ENCODE results near the gene DVL1. TPM values are rescaled to one million over a fixed set of nuclear protein-coding genes. Genes with fewer than 3 reads are reported as not detected.

DVL1 gene
- polyA plus RNA-seq, 1 donor from 2014 or later, result 100 TPM

GRCh38 chr1:1359308-1359663 lies 10.1 kb upstream of the DVL1 start:
- Histone ChIP-seq H3K4me3 (ENCODE audit: low read length) (no peak overlapping the region), H3K36me3 (ENCODE audit: insufficient read depth, low read length) (no peaks in the 10 kb centered on the region), H3K4me2 (ENCODE audit: low read length) (no peak overlapping the region), H3K27me3 (ENCODE audit: insufficient read depth, low read depth, low read length) (peaks cover 10% of the 10 kb centered on the region), H3K9me2 (ENCODE audit: insufficient read depth, low read length) (no peaks in the 10 kb centered on the region), H3K9me3 (ENCODE audit: low read length) (no peaks in the 10 kb centered on the region), H2AFZ (ENCODE audit: low read depth, low read length) (no peak overlapping the region), H3K79me2 (replicated peaks; ENCODE audit: insufficient read depth, low read length) (no peaks in the 10 kb centered on the region), H3K27ac (ENCODE audit: low read length) (no peak overlapping the region), H4K20me1 (ENCODE audit: insufficient read depth) (no peaks in the 10 kb centered on the region), H3K9ac (ENCODE audit: low read length) (no peak overlapping the region), H3F3A (ENCODE audit: insufficient read depth, low read length, poor library complexity, severe bottlenecking) (no peaks in the 10 kb centered on the region)
- TF ChIP-seq SMC3 (conservative IDR thresholded peaks at IDR 0.05; ENCODE audit: poor library complexity) (no peak), EZH2 (IDR thresholded peaks at IDR 0.05; ENCODE audit: borderline replicate concordance, insufficient read depth, low read length, poor library complexity, severe bottlenecking) (no peak), MXI1 (conservative IDR thresholded peaks at IDR 0.05; ENCODE audit: poor library complexity, severe bottlenecking) (no peak), POLR2AphosphoS5 (IDR thresholded peaks at IDR 0.05) (no peak), RAD21 (conservative IDR thresholded peaks at IDR 0.05) (no peak)
- TF ChIP-seq, protein P1, sequence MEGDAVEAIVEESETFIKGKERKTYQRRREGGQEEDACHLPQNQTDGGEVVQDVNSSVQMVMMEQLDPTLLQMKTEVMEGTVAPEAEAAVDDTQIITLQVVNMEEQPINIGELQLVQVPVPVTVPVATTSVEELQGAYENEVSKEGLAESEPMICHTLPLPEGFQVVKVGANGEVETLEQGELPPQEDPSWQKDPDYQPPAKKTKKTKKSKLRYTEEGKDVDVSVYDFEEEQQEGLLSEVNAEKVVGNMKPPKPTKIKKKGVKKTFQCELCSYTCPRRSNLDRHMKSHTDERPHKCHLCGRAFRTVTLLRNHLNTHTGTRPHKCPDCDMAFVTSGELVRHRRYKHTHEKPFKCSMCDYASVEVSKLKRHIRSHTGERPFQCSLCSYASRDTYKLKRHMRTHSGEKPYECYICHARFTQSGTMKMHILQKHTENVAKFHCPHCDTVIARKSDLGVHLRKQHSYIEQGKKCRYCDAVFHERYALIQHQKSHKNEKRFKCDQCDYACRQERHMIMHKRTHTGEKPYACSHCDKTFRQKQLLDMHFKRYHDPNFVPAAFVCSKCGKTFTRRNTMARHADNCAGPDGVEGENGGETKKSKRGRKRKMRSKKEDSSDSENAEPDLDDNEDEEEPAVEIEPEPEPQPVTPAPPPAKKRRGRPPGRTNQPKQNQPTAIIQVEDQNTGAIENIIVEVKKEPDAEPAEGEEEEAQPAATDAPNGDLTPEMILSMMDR (IDR thresholded peaks at IDR 0.05; ENCODE audit: poor library complexity, severe bottlenecking), result no peak
- TF ChIP-seq, protein P2, sequence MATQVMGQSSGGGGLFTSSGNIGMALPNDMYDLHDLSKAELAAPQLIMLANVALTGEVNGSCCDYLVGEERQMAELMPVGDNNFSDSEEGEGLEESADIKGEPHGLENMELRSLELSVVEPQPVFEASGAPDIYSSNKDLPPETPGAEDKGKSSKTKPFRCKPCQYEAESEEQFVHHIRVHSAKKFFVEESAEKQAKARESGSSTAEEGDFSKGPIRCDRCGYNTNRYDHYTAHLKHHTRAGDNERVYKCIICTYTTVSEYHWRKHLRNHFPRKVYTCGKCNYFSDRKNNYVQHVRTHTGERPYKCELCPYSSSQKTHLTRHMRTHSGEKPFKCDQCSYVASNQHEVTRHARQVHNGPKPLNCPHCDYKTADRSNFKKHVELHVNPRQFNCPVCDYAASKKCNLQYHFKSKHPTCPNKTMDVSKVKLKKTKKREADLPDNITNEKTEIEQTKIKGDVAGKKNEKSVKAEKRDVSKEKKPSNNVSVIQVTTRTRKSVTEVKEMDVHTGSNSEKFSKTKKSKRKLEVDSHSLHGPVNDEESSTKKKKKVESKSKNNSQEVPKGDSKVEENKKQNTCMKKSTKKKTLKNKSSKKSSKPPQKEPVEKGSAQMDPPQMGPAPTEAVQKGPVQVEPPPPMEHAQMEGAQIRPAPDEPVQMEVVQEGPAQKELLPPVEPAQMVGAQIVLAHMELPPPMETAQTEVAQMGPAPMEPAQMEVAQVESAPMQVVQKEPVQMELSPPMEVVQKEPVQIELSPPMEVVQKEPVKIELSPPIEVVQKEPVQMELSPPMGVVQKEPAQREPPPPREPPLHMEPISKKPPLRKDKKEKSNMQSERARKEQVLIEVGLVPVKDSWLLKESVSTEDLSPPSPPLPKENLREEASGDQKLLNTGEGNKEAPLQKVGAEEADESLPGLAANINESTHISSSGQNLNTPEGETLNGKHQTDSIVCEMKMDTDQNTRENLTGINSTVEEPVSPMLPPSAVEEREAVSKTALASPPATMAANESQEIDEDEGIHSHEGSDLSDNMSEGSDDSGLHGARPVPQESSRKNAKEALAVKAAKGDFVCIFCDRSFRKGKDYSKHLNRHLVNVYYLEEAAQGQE (IDR thresholded peaks at IDR 0.05; ENCODE audit: borderline replicate concordance), result no peak

DNA sequence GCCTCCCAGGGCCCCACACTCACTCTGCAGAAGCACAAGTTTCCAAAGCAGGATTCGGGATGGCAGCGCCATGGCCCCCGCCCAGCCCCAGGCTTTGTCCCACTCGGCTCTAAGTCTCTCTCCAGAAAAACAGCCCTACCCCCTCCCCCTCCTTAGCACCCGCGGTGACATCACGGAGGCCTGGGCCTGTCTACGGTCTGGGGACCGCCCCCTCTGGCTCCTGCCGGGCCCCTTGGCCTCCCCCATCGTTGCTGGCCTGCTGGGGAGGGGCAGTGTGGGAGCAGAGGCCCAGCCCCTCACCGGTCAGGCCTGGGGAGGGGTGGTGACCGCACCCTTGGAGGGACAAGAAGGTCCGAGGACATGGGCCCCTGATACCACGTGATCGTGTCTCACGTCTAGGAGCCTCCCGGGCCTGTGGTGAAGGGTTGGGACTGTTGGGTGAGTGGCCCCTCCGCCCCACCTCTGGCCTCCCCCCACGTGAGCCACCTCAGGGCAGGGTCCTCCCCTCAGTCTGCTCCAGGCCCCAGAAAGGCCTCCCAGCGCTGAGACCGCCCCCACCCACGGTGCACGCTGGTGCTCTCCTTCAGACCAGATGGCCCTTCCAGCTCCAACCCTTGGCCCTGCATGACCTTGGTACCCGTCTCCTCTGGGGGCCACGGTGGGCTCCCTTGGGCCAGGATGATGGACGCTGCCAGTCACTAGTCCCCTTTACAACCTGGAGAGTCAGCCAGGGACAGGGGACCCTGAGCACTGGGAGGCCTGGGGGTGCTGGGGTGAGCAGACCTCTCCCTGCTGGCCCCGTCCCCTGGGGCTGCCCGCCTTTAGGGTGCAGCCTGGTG lies 9.4 kb upstream of the DVL1 start, which contains the start of gene MXRA8:
Gene MXRA8, minus strand, starts transcription at position 123 of the 839 bp plus-strand sequence. Its CDS starts 51 bp downstream, at position 72.
- no peaks in the 10 kb centered on the region for H3K9me2 ChIP-seq (ENCODE audit: insufficient read depth, low read length)
- no peak within 1 kb of the TSS for H3K4me2 ChIP-seq (ENCODE audit: low read length)
- no peak within 1 kb of the TSS for H2AFZ ChIP-seq (ENCODE audit: low read depth, low read length)
- TF ChIP-seq TAF1 (IDR thresholded peaks at IDR 0.05; ENCODE audit: low read depth), result no peak
- no peak for TF ChIP-seq EP300 (conservative IDR thresholded peaks at IDR 0.05; ENCODE audit: poor library complexity, severe bottlenecking)
- TF ChIP-seq POLR2AphosphoS5 (IDR thresholded peaks at IDR 0.05), result no peak
- TF ChIP-seq, protein P1 (IDR thresholded peaks at IDR 0.05; ENCODE audit: poor library complexity, severe bottlenecking), result no peak
- TF ChIP-seq MXI1 (conservative IDR thresholded peaks at IDR 0.05; ENCODE audit: poor library complexity, severe bottlenecking), result no peak
- TF ChIP-seq EZH2 (IDR thresholded peaks at IDR 0.05; ENCODE audit: borderline replicate concordance, insufficient read depth, low read length, poor library complexity, severe bottlenecking), result no peak
- no peak for TF ChIP-seq SMC3 (conservative IDR thresholded peaks at IDR 0.05; ENCODE audit: poor library complexity)
- TF ChIP-seq RAD21 (conservative IDR thresholded peaks at IDR 0.05), result no peak
- TF ChIP-seq, protein P2 (IDR thresholded peaks at IDR 0.05; ENCODE audit: borderline replicate concordance), result no peak
- H3F3A ChIP-seq (ENCODE audit: insufficient read depth, low read length, poor library complexity, severe bottlenecking), result no peaks in the 10 kb centered on the region
- no peak within 1 kb of the TSS for H3K9ac ChIP-seq (ENCODE audit: low read length)
- H3K79me2 ChIP-seq (replicated peaks; ENCODE audit: insufficient read depth, low read length), result no peaks in the 10 kb centered on the region
- H3K36me3 ChIP-seq (ENCODE audit: insufficient read depth, low read length), result no peaks in the 10 kb centered on the region
- no peaks in the 10 kb centered on the region for H3K9me3 ChIP-seq (ENCODE audit: low read length)
- H3K27ac ChIP-seq (ENCODE audit: low read length), result no peak within 1 kb of the TSS
- H3K27me3 ChIP-seq (ENCODE audit: insufficient read depth, low read depth, low read length), result peaks cover 17% of the 10 kb centered on the region
- no peak within 1 kb of the TSS for H3K4me3 ChIP-seq (ENCODE audit: low read length)
- H4K20me1 ChIP-seq (ENCODE audit: insufficient read depth), result no peaks in the 10 kb centered on the region
